IMR-90 (cell line): Measurements from ENCODE around the gene UPB1.

Source experiments
- CEBPB ChIP-seq: IDR thresholded peaks from 2 replicates; pipeline ENCODE4 v1.6.1; 2012; ENCODE audit warnings: low read depth, low read length, improper control_type of control experiment
- CHD1 ChIP-seq: IDR thresholded peaks from 2 replicates; pipeline ENCODE4 v1.6.1; 2012; ENCODE audit warnings: low read depth, low read length, improper control_type of control experiment
- CTCF ChIP-seq: conservative IDR thresholded peaks from 2 replicates; pipeline ENCODE4 v1.5.1; 2012; ENCODE audit warnings: mild to moderate bottlenecking, low read depth, low read length, improper control_type of control experiment
- MAZ ChIP-seq: IDR thresholded peaks from 2 replicates; pipeline ENCODE4 v1.6.1; 2012; ENCODE audit warnings: low read depth, mild to moderate bottlenecking, low read length, improper control_type of control experiment, moderate library complexity, borderline replicate concordance
- MXI1 ChIP-seq: IDR thresholded peaks from 2 replicates; pipeline ENCODE4 v1.6.1; 2012; ENCODE audit warnings: low read depth, mild to moderate bottlenecking, low read length, moderate library complexity, borderline replicate concordance
- POLR2A ChIP-seq: IDR thresholded peaks from 2 replicates; pipeline ENCODE4 v1.6.1; 2012; ENCODE audit warnings: mild to moderate bottlenecking, low read depth, low read length
- RCOR1 ChIP-seq: IDR thresholded peaks from 2 replicates; pipeline ENCODE4 v1.6.1; 2012; ENCODE audit warnings: mild to moderate bottlenecking, low read length, improper control_type of control experiment; ENCODE audit not compliant: insufficient replicate concordance
- RFX5 ChIP-seq: IDR thresholded peaks from 2 replicates; pipeline ENCODE4 v1.8.0; 2012; ENCODE audit warnings: low read depth, mild to moderate bottlenecking, low read length, moderate library complexity
- SMC3 ChIP-seq: fragments of 150-350 bp; IDR thresholded peaks from 2 replicates; pipeline ENCODE4 v1.6.1; 2016; ENCODE audit warnings: low read depth, mild to moderate bottlenecking, antibody characterized with exemption, low read length, moderate library complexity
- TF ChIP-seq, protein P1 (sequence below): fragments of 150-350 bp; IDR thresholded peaks from 2 replicates; pipeline ENCODE4 v1.6.1; 2017; ENCODE audit warnings: mild to moderate bottlenecking, antibody characterized with exemption, low read length, low read depth

DNA sequence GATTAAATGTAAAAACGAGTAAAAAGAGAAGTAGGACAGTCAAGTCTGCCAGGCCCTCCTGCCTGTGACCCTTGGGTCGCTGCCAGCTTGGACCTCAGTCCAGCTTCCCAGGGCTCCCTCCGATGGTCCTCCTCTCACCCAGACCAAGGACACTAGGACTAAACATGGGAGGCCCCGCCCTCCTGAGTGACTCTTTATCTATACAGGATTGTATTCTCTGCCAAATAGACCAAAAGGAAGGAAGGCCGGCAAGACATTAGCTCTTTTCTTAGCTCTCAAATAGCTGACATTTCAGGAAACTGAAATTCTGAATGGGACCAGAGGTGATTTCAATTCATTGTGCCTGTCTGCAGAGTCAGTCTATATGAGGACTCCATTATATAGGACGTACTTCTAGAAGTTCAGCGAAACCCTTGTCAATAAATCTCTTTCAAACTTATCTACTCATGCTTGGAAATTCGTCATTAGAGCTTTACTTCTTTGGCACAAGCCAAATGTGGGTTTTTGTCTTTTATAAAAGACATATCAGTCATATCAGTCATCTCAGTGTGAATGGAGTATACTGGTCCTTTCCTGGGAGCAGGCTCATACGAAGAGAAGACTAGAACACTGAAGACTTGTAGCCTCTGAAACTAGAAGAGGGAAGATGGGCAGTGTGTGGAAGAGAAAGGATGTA is 39.2 kb upstream of the UPB1 start:
- TF ChIP-seq RCOR1 (no peak), CTCF (no peak), MAZ (no peak), CHD1 (no peak), POLR2A (no peak), SMC3 (no peak), RFX5 (no peak), CEBPB (no peak), MXI1 (no peak)
- TF ChIP-seq, protein P1, sequence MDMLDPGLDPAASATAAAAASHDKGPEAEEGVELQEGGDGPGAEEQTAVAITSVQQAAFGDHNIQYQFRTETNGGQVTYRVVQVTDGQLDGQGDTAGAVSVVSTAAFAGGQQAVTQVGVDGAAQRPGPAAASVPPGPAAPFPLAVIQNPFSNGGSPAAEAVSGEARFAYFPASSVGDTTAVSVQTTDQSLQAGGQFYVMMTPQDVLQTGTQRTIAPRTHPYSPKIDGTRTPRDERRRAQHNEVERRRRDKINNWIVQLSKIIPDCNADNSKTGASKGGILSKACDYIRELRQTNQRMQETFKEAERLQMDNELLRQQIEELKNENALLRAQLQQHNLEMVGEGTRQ, result no peak
